Measurements from ENCODE around the gene LRP1B.
"Not testable (repeated sequence)": the region's sequence is repeated elsewhere in the genome, so short reads cannot be mapped to it uniquely, and the experiment has no call there.

Gene LRP1B

GRCh38 chr2:140353541-140353940 is 1777.3 kb downstream of the LRP1B start:
- H3K27me3 ChIP-seq (replicated peaks; ENCODE audit: control insufficient read depth, insufficient read depth, low read length, poor library complexity, severe bottlenecking) = no peaks in the 10 kb centered on the region
- no peaks in the 10 kb centered on the region for H3K36me3 ChIP-seq (ENCODE audit: control insufficient read depth, insufficient read depth, low read length)
- no peak for DNase-seq

GRCh38 chr2:140351692-140352091 is 1779.1 kb downstream of the LRP1B start:
- Histone ChIP-seq H3K4me3 (ENCODE audit: insufficient read depth, low read depth, low read length, poor library complexity, severe bottlenecking) (no peak overlapping the region), H3K4me1 (ENCODE audit: control insufficient read depth, insufficient read depth, low read length, poor library complexity, severe bottlenecking) (no peaks in the 10 kb centered on the region), H3K27me3 (replicated peaks; ENCODE audit: control insufficient read depth, insufficient read depth, low read length, poor library complexity, severe bottlenecking) (no peaks in the 10 kb centered on the region), H3K9me3 (ENCODE audit: control insufficient read depth, low read length) (no peaks in the 10 kb centered on the region), H3K27ac (ENCODE audit: insufficient read depth, low read length, poor library complexity, severe bottlenecking) (no peak overlapping the region), H3K36me3 (ENCODE audit: control insufficient read depth, insufficient read depth, low read length) (no peaks in the 10 kb centered on the region)
- DNase-seq = no peak

More at GRCh38 chr2:140353541-140353940, 1777.3 kb downstream of the LRP1B start:
- no peaks in the 10 kb centered on the region for H3K9me3 ChIP-seq (ENCODE audit: control insufficient read depth, low read length)
- H3K27ac ChIP-seq (ENCODE audit: insufficient read depth, low read length, poor library complexity, severe bottlenecking) = no peak overlapping the region
- no peak overlapping the region for H3K4me3 ChIP-seq (ENCODE audit: insufficient read depth, low read depth, low read length, poor library complexity, severe bottlenecking)
- H3K4me1 ChIP-seq (ENCODE audit: control insufficient read depth, insufficient read depth, low read length, poor library complexity, severe bottlenecking) = no peaks in the 10 kb centered on the region

GRCh38 chr2:140349695-140350094 is 1781.1 kb downstream of the LRP1B start:
- Histone ChIP-seq H3K4me3 (ENCODE audit: insufficient read depth, low read depth, low read length, poor library complexity, severe bottlenecking) (no peak overlapping the region), H3K4me1 (ENCODE audit: control insufficient read depth, insufficient read depth, low read length, poor library complexity, severe bottlenecking) (no peaks in the 10 kb centered on the region), H3K9me3 (ENCODE audit: control insufficient read depth, low read length) (no peaks in the 10 kb centered on the region), H3K27me3 (replicated peaks; ENCODE audit: control insufficient read depth, insufficient read depth, low read length, poor library complexity, severe bottlenecking) (no peaks in the 10 kb centered on the region), H3K36me3 (ENCODE audit: control insufficient read depth, insufficient read depth, low read length) (no peaks in the 10 kb centered on the region), H3K27ac (ENCODE audit: insufficient read depth, low read length, poor library complexity, severe bottlenecking) (no peak overlapping the region)
- DNase-seq = no peak

- Histone ChIP-seq H3K27me3 (replicated peaks; ENCODE audit: control insufficient read depth, insufficient read depth, low read length, poor library complexity, severe bottlenecking) (no peaks in the 10 kb centered on the region), H3K4me3 (ENCODE audit: insufficient read depth, low read depth, low read length, poor library complexity, severe bottlenecking) (no peak overlapping the region), H3K27ac (ENCODE audit: insufficient read depth, low read length, poor library complexity, severe bottlenecking) (no peak overlapping the region), H3K9me3 (ENCODE audit: control insufficient read depth, low read length) (no peaks in the 10 kb centered on the region), H3K36me3 (ENCODE audit: control insufficient read depth, insufficient read depth, low read length) (no peaks in the 10 kb centered on the region), H3K4me1 (ENCODE audit: control insufficient read depth, insufficient read depth, low read length, poor library complexity, severe bottlenecking) (no peaks in the 10 kb centered on the region)
- no peak for DNase-seq
These were observed 1782.0 kb downstream of the LRP1B start for GRCh38 chr2:140348826-140349225.

GRCh38 chr2:140344838-140345237 is 1786.0 kb downstream of the LRP1B start:
- Histone ChIP-seq H3K9me3 (ENCODE audit: control insufficient read depth, low read length) (no peaks in the 10 kb centered on the region), H3K27me3 (replicated peaks; ENCODE audit: control insufficient read depth, insufficient read depth, low read length, poor library complexity, severe bottlenecking) (no peaks in the 10 kb centered on the region), H3K36me3 (ENCODE audit: control insufficient read depth, insufficient read depth, low read length) (no peaks in the 10 kb centered on the region), H3K4me3 (ENCODE audit: insufficient read depth, low read depth, low read length, poor library complexity, severe bottlenecking) (no peak overlapping the region), H3K4me1 (ENCODE audit: control insufficient read depth, insufficient read depth, low read length, poor library complexity, severe bottlenecking) (no peaks in the 10 kb centered on the region), H3K27ac (ENCODE audit: insufficient read depth, low read length, poor library complexity, severe bottlenecking) (no peak overlapping the region)
- DNase-seq = no peak

- H3K36me3 ChIP-seq (ENCODE audit: control insufficient read depth, insufficient read depth, low read length); H3K27ac ChIP-seq (ENCODE audit: insufficient read depth, low read length, poor library complexity, severe bottlenecking); H3K27me3 ChIP-seq (replicated peaks; ENCODE audit: control insufficient read depth, insufficient read depth, low read length, poor library complexity, severe bottlenecking); H3K4me1 ChIP-seq (ENCODE audit: control insufficient read depth, insufficient read depth, low read length, poor library complexity, severe bottlenecking); DNase-seq; H3K4me3 ChIP-seq (ENCODE audit: insufficient read depth, low read depth, low read length, poor library complexity, severe bottlenecking); H3K9me3 ChIP-seq (ENCODE audit: control insufficient read depth, low read length): not testable (repeated sequence)
These were observed 1786.5 kb downstream of the LRP1B start for GRCh38 chr2:140344266-140344665.

- Histone ChIP-seq H3K4me1 (ENCODE audit: control insufficient read depth, insufficient read depth, low read length, poor library complexity, severe bottlenecking) (no peaks in the 10 kb centered on the region), H3K27ac (ENCODE audit: insufficient read depth, low read length, poor library complexity, severe bottlenecking) (no peak overlapping the region), H3K36me3 (ENCODE audit: control insufficient read depth, insufficient read depth, low read length) (no peaks in the 10 kb centered on the region), H3K4me3 (ENCODE audit: insufficient read depth, low read depth, low read length, poor library complexity, severe bottlenecking) (no peak overlapping the region), H3K27me3 (replicated peaks; ENCODE audit: control insufficient read depth, insufficient read depth, low read length, poor library complexity, severe bottlenecking) (no peaks in the 10 kb centered on the region), H3K9me3 (ENCODE audit: control insufficient read depth, low read length) (no peaks in the 10 kb centered on the region)
- DNase-seq = no peak
These were observed 1792.0 kb downstream of the LRP1B start for GRCh38 chr2:140338795-140339194.

- H3K27me3 ChIP-seq (replicated peaks; ENCODE audit: control insufficient read depth, insufficient read depth, low read length, poor library complexity, severe bottlenecking) = no peaks in the 10 kb centered on the region
- H3K27ac ChIP-seq (ENCODE audit: insufficient read depth, low read length, poor library complexity, severe bottlenecking) = no peak overlapping the region
- DNase-seq = no peak
- no peaks in the 10 kb centered on the region for H3K36me3 ChIP-seq (ENCODE audit: control insufficient read depth, insufficient read depth, low read length)
- no peaks in the 10 kb centered on the region for H3K9me3 ChIP-seq (ENCODE audit: control insufficient read depth, low read length)
- H3K4me1 ChIP-seq (ENCODE audit: control insufficient read depth, insufficient read depth, low read length, poor library complexity, severe bottlenecking) = no peaks in the 10 kb centered on the region
- H3K4me3 ChIP-seq (ENCODE audit: insufficient read depth, low read depth, low read length, poor library complexity, severe bottlenecking) = no peak overlapping the region
These were observed 1793.8 kb downstream of the LRP1B start for GRCh38 chr2:140337061-140337460.

GRCh38 chr2:140316345-140316744 is 1814.5 kb downstream of the LRP1B start:
- peaks cover 4% of the 10 kb centered on the region for H3K9me3 ChIP-seq (ENCODE audit: control insufficient read depth, low read length)
- DNase-seq = no peak
- no peak overlapping the region for H3K27ac ChIP-seq (ENCODE audit: insufficient read depth, low read length, poor library complexity, severe bottlenecking)
- H3K4me1 ChIP-seq (ENCODE audit: control insufficient read depth, insufficient read depth, low read length, poor library complexity, severe bottlenecking) = no peaks in the 10 kb centered on the region
- no peaks in the 10 kb centered on the region for H3K27me3 ChIP-seq (replicated peaks; ENCODE audit: control insufficient read depth, insufficient read depth, low read length, poor library complexity, severe bottlenecking)
- no peak overlapping the region for H3K4me3 ChIP-seq (ENCODE audit: insufficient read depth, low read depth, low read length, poor library complexity, severe bottlenecking)
- H3K36me3 ChIP-seq (ENCODE audit: control insufficient read depth, insufficient read depth, low read length) = no peaks in the 10 kb centered on the region

GRCh38 chr2:140311905-140312304 is 1818.9 kb downstream of the LRP1B start:
- Histone ChIP-seq H3K36me3 (ENCODE audit: control insufficient read depth, insufficient read depth, low read length) (no peaks in the 10 kb centered on the region), H3K27ac (ENCODE audit: insufficient read depth, low read length, poor library complexity, severe bottlenecking) (no peak overlapping the region), H3K4me1 (ENCODE audit: control insufficient read depth, insufficient read depth, low read length, poor library complexity, severe bottlenecking) (no peaks in the 10 kb centered on the region), H3K9me3 (ENCODE audit: control insufficient read depth, low read length) (peaks cover 4% of the 10 kb centered on the region), H3K4me3 (ENCODE audit: insufficient read depth, low read depth, low read length, poor library complexity, severe bottlenecking) (no peak overlapping the region), H3K27me3 (replicated peaks; ENCODE audit: control insufficient read depth, insufficient read depth, low read length, poor library complexity, severe bottlenecking) (no peaks in the 10 kb centered on the region)
- no peak for DNase-seq

GRCh38 chr2:140308706-140309105 is 1822.1 kb downstream of the LRP1B start:
- H3K27ac ChIP-seq (ENCODE audit: insufficient read depth, low read length, poor library complexity, severe bottlenecking) = no peak overlapping the region
- no peak for DNase-seq
- no peaks in the 10 kb centered on the region for H3K9me3 ChIP-seq (ENCODE audit: control insufficient read depth, low read length)

More at GRCh38 chr2:140308706-140309105, 1822.1 kb downstream of the LRP1B start:
- Histone ChIP-seq H3K4me3 (ENCODE audit: insufficient read depth, low read depth, low read length, poor library complexity, severe bottlenecking) (no peak overlapping the region), H3K36me3 (ENCODE audit: control insufficient read depth, insufficient read depth, low read length) (no peaks in the 10 kb centered on the region), H3K4me1 (ENCODE audit: control insufficient read depth, insufficient read depth, low read length, poor library complexity, severe bottlenecking) (no peaks in the 10 kb centered on the region), H3K27me3 (replicated peaks; ENCODE audit: control insufficient read depth, insufficient read depth, low read length, poor library complexity, severe bottlenecking) (no peaks in the 10 kb centered on the region)

Data from effector memory CD4-positive, alpha-beta T cell (primary cell).